AG04450 (cell line): ENCODE data around the gene MYLIP. TPM values are rescaled to one million over a fixed set of nuclear protein-coding genes. Genes with fewer than 3 reads are reported as not detected.

ENCODE experiments used
- CTCF ChIA-PET: fragments of 300-600, 350-600 bp; formaldehyde crosslinking; extraction: SDS; loops from one replicate; lab custom pipeline; 2022; ENCODE audit warnings: antibody characterized with exemption, inconsistent platforms; lab: Charles Lee
- POLR2A ChIA-PET: fragments of 350-600 bp; formaldehyde crosslinking; extraction: SDS; loops from one replicate; lab custom pipeline; 2021; ENCODE audit warnings: antibody characterized with exemption, inconsistent platforms; lab: Yijun Ruan, JAX
- DNase-seq: peaks from one replicate; pipeline ENCODE4 v3.0.0-alpha.2; 2011; ENCODE audit warnings: low read depth, low spot score
- H3K27ac ChIP-seq: one replicate; pipeline ENCODE4 v1.5.1; 2012; ENCODE audit warnings: low read depth, low read length, control low read depth
- H3K27me3 ChIP-seq: one replicate; pipeline ENCODE4 v1.6.0; 2012; ENCODE audit warnings: low read length; ENCODE audit not compliant: control insufficient read depth, insufficient read depth
- H3K4me3 ChIP-seq: 2 replicates; pipeline ENCODE4 v1.5.1; 2011; ENCODE audit warnings: mild to moderate bottlenecking, low read depth, low read length, control low read depth
- H3K9me3 ChIP-seq: 2 replicates; pipeline ENCODE4 v1.5.1; 2012; ENCODE audit warnings: low read length; ENCODE audit not compliant: control insufficient read depth, insufficient read depth
- polyA minus RNA-seq: library from RNA; depleted of rRNA, polyadenylated mRNA; stranded (reverse); fragments of >200 nt; gene quantifications from 2 replicates; pipeline ENCODE4 v1.2.3, GENCODE V29; 2011; rRNA and poly(A)+ RNA removed
- polyA plus RNA-seq: library from polyadenylated mRNA; depleted of rRNA; stranded (reverse); fragments of >200 nt; gene quantifications from 2 replicates; pipeline ENCODE4 v1.2.3, GENCODE V29; 2011; rRNA removed
- TF ChIP-seq, protein P1 (sequence below): IDR thresholded peaks from 2 replicates; pipeline ENCODE4 v1.5.1; 2011; ENCODE audit warnings: low read depth, low read length, control low read depth, inconsistent platforms

Gene MYLIP
- polyA plus RNA-seq (4.0 and 4.8 TPM in 2 replicates), polyA minus RNA-seq (6.3 and 6.7 TPM in 2 replicates)

DNA sequence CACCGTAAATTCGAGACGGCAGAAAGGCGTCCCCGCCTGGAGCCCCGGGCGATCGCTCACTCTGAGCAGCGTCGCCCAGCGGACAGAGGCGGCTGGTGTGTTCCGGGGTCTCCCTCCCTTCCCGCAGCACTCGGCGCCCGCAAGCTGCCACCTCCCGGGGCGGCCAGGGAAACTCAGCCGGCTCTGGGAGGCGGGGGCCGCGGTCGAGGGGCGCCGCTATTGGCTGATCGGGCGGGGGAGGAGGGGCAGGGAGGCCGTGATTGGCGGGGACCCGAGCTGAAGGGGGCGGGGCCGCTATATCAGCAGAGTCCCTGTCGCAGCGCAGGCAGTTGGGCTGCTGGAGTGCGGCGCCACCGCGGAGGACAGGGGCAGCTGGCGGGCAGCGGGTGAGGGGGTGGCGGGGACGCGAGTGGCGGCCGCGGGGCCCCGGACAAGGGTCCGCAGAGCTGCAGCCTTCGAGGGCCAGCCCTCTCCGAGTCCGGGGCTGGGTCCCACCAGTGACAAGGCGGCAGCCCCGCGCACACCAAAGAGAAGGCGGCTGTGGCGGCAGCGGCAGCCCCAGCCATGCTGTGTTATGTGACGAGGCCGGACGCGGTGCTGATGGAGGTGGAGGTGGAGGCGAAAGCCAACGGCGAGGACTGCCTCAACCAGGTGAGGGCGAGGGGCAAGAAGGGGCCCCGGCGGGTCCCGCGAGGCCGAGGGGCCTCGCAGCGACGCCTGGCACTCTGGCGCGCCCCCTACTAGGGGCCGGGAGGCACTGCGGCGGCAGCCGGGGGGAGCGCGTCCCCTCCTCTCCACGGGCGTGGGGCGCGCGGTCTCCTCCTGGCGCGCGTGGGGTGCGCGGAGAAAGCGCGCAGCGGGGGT, at the start of gene MYLIP:
MYLIP (plus strand) TSS at position 328 of the 864 bp plus-strand sequence; CDS start at position 565, 237 bp downstream.
- DNase-seq = peak; percentile 59
- H3K4me3 ChIP-seq = peak within 1 kb of the TSS; percentile 76
- H3K9me3 ChIP-seq = no peaks in the 10 kb centered on the region; the same call in 1 of the 2 replicates
- ChIA-PET CTCF (interaction anchor here (0.6 to 1.5 kb wide), 6 partner anchors 8 to 654 kb away, joined by 3 to 8 read pairs (median 4); no protein-coding TSS in a partner anchor), POLR2A (interaction anchor here (0.6 to 1.1 kb wide), 7 partner anchors 9 to 575 kb away, joined by 3 to 12 read pairs (median 4); no protein-coding TSS in a partner anchor)
- no peak within 1 kb of the TSS for H3K27ac ChIP-seq
- H3K27me3 ChIP-seq = peaks cover 22% of the 10 kb centered on the region
- TF ChIP-seq, protein P1, sequence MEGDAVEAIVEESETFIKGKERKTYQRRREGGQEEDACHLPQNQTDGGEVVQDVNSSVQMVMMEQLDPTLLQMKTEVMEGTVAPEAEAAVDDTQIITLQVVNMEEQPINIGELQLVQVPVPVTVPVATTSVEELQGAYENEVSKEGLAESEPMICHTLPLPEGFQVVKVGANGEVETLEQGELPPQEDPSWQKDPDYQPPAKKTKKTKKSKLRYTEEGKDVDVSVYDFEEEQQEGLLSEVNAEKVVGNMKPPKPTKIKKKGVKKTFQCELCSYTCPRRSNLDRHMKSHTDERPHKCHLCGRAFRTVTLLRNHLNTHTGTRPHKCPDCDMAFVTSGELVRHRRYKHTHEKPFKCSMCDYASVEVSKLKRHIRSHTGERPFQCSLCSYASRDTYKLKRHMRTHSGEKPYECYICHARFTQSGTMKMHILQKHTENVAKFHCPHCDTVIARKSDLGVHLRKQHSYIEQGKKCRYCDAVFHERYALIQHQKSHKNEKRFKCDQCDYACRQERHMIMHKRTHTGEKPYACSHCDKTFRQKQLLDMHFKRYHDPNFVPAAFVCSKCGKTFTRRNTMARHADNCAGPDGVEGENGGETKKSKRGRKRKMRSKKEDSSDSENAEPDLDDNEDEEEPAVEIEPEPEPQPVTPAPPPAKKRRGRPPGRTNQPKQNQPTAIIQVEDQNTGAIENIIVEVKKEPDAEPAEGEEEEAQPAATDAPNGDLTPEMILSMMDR = peak; percentile 43

DNA sequence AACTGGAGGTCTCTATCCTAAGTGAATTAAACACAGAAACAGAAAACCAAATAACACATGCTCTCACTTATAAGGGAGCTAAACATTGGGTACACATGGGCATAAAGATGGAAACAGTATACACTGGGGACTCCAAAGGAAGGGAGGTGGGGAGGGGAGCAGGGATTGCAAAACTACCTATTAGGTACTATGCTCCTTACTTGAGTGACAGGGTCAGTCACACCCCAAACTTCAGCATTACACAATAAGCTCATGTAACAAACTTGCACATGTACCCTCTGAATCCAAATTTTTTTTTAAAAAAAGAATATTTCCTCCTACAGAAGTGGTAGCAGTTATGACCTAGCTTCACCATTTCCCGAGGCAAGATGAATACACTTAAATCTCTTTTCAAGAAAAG, 49.5 kb upstream of the MYLIP start:
- Histone ChIP-seq H3K4me3 (no peak overlapping the region), H3K27me3 (peaks cover 5% of the 10 kb centered on the region), H3K27ac (no peak overlapping the region), H3K9me3 (no peaks in the 10 kb centered on the region)
- TF ChIP-seq, protein P1 = no peak
- no peak for DNase-seq
- ChIA-PET POLR2A (no interaction called here), CTCF (no interaction called here)

DNA sequence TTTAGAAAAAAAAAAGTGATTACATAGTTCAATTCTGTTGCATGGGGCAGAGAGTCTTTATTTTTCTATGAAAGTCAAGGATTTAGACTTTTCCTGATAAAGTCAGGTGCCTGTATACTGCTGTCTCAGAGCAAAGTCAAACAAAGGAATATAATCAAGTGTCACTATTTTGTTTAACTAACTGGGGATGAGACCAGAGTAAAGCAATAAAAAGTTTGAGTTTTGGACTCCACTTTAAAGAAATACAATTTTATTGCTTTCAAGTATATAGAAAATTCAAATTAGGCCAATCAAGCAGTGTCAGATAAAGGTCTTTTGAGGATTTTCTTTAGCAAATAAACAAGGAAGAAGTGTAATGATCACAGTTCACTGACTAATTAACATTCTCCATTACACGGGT, 48.7 kb upstream of the MYLIP start:
- ChIA-PET POLR2A (no interaction called here), CTCF (no interaction called here)
- H3K9me3 ChIP-seq = no peaks in the 10 kb centered on the region
- no peak overlapping the region for H3K4me3 ChIP-seq
- H3K27ac ChIP-seq = no peak overlapping the region
- H3K27me3 ChIP-seq = peaks cover 5% of the 10 kb centered on the region
- TF ChIP-seq, protein P1 = no peak
- DNase-seq = no peak

DNA sequence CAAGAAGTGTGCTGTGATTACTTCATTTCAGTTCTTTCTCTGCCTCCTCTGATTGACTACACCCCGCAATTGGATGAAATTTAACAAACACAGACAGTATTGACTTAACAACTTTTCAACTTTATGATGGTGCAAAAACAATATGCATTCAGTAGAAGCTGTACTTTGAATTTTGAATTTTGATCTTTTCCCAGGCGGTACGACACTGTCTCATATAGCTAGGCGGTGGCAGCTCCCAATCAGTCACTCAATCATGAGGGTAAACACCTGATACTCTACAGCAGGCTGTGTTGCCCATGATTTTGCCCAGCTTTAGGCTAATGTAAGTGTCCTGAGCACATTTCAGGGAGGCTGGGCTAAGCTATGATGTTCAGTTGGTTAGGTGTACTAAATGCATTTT, 47.6 kb upstream of the MYLIP start:
- Histone ChIP-seq H3K27me3 (peaks cover 5% of the 10 kb centered on the region), H3K27ac (no peak overlapping the region), H3K9me3 (no peaks in the 10 kb centered on the region), H3K4me3 (no peak overlapping the region)
- CTCF ChIA-PET = no interaction called here
- DNase-seq = no peak
- TF ChIP-seq, protein P1 = no peak
- POLR2A ChIA-PET = no interaction called here

DNA sequence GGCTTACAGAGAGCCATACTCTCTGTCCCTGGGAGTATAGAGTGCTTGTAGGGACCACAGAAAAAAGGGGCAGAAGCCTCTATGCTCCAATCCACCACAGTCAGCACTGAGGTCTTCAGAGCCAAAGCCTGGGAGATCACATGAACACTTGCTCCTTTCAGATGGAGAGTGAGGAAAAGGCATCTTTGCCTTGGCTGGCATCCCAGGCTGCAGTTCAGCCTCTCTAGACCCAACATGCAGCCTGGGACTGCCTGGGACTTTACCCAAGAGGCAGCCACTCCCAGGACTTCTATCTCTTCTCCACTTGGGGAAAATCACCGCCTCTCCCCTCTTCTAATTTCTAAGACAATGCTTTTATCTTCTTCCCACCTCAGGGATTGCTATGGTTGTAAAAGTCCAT, 46.5 kb upstream of the MYLIP start:
- TF ChIP-seq, protein P1 = no peak
- H3K4me3 ChIP-seq = no peak overlapping the region
- POLR2A ChIA-PET = no interaction called here
- CTCF ChIA-PET = no interaction called here
- no peak overlapping the region for H3K27ac ChIP-seq
- no peak for DNase-seq
- peaks cover 5% of the 10 kb centered on the region for H3K27me3 ChIP-seq
- H3K9me3 ChIP-seq = no peaks in the 10 kb centered on the region
